NCI-H526 (cell line): ENCODE data around the gene S100A1.
"Not testable (repeated sequence)": the region's sequence is repeated elsewhere in the genome, so short reads cannot be mapped to it uniquely, and the experiment has no call there.

Experiments used
- DNase-seq, 2 experiments: peaks; one replicate each; lab custom pipeline; 2025; lab: John Stamatoyannopoulos, UW

Gene S100A1

DNA sequence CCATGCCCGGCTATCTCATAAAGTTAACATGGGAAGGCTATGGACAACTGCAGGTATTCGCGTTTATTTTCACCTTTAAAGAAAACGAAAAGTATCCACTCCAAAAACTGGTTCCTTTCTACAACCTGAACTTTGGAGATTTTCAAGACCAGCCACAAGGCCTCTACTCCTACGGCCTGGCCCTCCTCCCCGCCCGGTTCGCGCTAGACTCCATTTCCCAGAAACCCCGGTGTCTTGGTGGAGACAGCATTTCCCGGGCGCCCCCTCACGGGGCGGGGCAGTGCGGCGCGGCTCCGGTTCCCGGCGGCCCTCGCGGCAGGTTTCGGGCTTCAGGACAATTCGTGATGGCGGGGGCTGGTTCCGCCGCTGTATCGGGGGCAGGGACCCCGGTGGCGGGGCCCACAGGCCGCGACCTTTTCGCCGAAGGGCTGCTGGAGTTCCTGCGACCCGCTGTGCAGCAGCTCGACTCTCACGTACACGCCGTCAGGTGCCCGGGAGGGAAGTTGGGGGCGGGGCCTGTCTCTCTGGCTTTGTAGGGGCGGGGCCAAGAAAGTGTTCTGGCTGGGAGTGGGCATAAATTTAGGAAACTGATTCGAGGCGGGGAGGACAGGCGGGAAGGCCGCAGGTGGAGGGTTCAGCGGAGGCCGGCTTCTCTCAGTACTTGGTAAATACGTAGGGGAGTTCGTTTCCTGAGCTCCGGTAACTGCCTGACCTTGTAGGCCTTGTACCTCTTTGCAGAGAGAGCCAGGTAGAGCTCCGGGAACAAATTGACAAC lies 30.4 kb downstream of the S100A1 start, which contains the start of gene SNAPIN:
Gene SNAPIN (plus strand): TSS at position 304 of the 775 bp plus-strand sequence. CDS start 41 bp downstream, at position 345.
- peak; percentile 92 to 99 for DNase-seq

DNA sequence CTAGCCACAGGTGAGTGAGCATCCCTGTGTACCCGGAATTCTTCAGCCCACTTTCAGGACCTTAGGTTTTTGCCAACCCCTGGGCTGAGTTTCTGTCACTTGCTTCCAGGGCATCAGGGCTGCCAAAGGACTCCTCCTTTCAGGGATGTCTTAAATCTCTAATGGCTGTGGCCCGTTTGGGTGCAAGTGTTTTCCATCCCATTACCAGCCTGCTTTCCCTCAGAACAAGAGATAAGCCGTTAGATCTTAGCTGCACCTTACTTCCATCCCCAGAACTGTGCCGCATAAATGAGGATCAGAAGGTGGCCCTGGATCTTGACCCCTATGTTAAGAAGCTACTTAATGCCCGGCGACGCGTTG lies 30.9 kb downstream of the S100A1 start:
- DNase-seq = no peak

DNA sequence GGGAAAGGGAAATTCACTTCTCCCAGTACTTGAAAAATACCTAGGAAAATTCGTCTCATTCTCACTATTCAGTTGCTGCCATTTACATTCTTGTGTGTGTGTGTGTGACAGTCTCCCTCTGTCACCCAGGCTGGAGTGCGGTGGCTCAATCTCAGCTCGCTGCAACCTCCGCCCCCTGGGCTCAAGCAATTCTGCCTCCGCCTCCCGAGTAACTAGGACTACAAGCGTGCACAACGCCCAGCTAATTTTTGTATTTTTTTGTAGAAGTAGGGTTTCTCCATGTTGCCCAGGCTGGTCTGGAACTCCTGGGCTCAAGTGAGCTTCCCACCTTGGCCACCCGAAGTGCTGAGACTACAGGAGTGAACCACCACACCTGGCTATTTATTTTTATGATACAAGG lies 31.4 kb downstream of the S100A1 start:
- DNase-seq = no peak

DNA sequence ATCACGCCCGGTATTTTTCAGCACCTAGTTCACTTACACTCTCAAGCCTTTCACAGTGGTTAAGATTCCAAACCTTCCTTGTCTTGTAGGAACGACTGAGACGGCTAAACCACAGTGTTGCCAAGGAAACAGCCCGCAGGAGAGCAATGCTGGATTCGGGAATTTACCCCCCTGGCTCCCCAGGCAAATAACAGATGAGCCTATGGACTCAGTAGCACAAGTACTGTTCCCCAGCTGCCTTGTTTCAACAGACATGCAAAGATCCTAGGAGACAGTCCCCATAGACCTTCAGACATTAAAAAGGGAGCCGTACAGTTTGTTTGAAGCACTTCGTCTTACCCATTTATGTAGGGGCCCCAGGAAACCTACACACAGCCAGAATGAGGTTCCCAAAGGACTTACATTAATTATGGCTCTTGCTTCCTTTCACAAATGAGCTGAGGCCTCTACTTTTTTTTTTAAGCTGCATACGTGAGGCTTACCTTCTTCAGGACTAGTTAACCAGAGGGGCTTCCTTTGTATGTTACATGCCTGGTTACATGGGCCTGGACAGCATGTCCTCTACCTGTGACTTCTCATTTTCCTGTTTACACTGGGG lies 33.0 kb downstream of the S100A1 start:
- peak in 1 of 2 experiments; percentile 30 for DNase-seq

DNA sequence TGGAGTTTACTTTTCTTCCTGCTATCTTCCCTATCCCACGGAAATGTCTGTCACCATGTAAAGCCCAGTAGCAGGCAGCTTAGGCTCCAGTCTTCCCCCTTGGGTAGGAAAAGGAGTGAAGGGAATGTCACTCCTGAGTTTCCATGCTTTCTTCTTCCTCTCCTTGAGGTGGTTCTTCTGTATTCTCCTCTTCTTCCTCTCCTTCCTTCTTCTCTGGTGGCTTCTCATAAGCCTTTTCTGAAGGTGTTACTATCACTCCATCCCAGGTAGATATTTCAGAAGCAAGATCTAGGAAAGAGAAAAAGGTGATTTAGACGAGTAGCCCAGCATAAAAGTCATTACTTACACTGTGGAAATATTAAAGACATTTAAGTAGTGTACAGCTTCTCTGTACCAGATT lies 34.0 kb downstream of the S100A1 start:
- no peak for DNase-seq

DNA sequence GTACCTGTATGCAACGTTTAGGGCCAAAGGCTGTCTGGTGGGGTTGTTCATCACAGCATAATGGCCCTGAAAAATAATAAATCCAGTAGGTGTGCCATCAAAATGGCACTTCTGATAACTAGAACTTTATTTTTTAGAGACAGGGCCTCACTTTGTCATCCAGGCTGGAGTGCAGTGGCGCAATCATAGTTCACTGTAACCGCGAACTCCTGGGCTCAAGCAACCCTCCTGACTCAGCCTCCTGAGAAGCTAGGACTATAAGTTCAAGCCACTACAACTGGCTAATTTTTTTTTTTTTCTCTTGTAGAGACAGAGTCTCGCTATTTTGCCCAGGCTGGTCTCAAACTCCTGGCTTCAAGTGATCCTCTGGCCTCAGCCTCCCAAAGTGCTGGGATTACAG lies 35.0 kb downstream of the S100A1 start:
- DNase-seq = no peak

DNA sequence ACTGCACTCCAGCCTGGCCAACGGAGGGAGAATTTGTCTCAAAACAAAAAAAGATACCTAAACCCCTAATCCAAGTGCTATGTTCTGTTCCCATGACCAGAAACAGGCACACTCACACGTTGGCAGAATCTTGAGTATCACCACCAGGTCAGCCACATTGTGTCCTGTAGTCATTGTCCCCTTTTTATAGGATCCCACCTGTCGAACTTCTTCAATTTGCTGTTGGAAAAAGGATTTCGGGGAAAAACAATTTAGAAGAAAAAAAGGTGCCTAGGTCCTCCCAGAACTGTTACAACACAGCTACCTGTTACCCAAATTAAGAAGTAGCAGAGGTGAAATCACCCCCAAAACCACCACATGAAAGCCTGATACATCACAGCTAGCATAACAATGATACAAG lies 39.2 kb downstream of the S100A1 start:
- no peak for DNase-seq

DNA sequence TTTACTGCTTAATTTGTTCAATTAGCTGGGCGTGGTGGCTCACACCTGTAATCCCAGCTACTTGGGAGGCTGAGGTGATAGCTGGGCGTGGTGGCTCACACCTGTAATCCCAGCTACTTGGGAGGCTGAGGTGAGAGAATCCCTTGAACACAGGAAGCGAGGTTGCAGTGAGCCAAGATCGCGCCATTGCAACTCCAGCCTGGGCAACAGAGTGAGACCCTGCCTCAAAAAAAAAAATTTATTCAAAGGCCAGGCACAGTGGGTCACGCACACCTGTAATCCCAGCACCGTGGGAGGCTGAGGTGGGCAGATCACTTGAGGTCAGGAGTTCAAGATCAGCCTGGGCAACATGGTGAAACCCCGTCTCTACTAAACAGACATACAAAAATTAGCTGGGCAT lies 40.4 kb downstream of the S100A1 start:
- not testable (repeated sequence) for DNase-seq

DNA sequence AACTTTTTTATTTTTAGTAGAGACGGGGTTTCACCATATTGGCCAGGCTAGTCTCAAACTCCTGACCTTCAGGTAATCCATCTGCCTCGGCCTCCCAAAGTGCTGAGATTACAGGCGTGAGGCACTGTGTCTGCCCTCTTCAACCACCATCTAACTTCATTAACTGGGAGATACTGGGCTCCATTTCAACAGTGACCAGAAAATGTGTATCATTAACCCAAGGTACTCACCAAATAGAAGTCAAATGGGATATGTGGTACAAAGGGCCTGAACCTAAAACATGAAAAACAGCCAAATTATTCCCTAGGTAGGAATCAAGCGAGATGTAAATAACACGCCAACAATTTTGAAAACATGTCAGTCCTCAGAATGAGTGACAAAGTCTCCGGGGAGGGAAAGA lies 41.4 kb downstream of the S100A1 start:
- no peak for DNase-seq

DNA sequence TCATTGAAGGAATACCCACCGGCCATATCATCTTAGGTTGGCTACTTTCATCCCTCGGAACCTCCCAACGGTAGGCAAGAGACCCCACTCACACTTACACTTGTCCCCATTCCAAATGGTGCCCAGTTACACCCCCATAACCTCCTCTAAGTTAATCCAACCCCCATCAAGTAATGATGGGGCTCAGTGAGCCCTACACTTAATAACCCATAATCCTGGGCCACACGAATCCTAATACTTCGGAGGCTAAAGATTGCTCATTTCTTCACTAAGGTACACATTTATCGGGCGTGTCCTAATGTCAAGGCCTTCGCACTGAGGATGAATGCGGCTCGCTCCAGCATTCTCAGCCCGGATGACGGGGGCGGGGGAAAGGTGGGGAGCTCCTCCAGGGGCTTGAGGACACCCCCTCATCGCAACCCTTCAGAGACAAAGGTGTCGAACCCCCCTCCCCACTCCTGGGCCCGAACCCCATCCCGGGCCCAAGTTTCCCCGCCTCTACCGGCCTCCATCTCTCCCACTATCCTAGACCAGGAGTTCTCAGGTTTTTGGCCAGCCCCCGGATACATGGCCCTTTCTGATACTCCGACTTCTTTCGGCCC lies 42.1 kb downstream of the S100A1 start:
- DNase-seq = peak in 1 of 2 experiments; percentile 53

DNA sequence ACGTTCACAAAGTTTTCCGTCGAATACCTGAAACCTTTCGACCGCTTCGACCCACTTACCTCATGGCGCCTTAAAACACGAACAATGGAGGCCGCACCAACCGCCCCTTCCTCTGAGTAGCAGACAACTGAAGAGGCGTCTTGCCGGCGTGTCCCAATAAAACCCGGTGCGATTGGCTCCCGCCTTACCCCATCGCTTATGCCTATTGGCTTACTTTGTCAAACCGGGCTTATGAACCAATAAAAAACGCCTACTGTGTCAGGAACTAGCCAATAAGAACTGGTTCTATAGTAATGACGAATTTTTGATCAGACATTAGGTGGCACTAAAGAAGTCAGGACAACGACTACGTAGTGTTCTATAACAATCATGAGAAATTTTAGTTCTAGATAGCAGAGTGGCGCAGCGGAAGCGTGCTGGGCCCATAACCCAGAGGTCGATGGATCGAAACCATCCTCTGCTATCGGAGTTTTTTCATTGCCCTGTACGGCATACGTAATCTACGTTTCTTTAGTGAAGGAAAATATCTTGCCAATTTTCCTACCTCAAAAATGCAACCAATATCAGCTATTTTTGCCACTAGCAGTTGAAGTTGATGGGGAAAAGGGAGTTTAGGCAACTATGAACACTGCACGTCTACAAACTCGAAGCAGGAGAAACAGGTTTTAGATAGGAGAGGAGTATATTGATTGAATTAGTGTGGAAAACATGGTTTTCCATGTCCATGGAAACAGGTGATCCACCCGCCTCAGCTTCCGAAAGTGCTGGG lies 42.8 kb downstream of the S100A1 start, which contains the start of gene ILF2:
Gene ILF2 (minus strand): TSS at position 135 of the 769 bp plus-strand sequence. CDS start 71 bp downstream, at position 64.
- DNase-seq = peak; percentile 100

DNA sequence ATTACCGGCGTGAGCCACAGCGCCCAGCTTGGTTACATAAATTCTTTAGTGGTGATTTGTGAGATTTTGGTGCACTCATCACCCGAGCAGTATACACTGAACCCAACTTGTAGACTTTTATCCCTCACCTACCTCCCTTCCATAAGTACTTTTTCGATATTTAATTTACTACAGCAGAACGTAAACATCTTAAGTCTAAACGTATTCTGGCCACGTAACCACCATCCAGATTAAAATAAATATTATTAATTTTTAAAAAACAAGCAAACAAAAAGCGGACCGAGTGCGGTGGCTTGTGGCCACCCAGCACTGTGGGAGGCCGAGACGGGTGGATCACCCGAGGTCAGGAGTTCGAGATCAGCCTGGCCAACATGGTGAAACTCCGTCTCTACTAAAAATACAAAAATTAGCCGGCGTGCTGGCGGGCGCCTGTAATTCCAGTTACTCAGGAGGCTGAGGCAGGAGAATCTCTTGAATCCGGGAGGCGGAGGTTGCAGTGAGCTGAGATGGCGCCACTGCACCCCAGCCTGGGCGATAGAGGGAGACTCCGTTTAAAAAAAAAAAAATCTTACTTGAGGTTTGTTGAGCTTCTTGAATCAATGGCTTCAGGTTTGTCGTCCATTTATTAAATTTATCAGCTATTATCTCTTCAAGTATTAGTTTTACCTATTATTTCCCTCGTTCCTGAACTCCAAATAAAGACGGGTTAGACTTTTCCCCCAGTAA lies 43.6 kb downstream of the S100A1 start:
- DNase-seq = peak; percentile 74 to 82

DNA sequence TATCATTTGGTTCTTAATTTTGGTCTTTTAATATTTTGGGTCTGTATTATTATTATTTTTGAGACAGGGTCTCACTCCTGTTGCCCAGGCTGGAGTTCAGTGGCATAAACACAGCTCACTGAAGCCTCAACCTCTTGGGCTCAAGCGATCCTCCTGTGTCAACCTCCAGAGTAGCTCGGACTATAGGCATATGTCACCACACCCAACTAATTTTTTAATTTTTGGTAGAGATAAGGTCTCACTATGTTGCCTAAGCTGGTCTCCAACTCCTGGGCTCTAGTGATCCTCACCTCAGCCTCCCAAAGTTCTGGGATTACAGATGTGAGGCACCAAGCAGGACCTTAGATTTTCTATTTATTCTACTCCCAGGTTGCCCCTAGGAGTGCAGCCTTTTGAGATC lies 45.3 kb downstream of the S100A1 start:
- DNase-seq = no peak

DNA sequence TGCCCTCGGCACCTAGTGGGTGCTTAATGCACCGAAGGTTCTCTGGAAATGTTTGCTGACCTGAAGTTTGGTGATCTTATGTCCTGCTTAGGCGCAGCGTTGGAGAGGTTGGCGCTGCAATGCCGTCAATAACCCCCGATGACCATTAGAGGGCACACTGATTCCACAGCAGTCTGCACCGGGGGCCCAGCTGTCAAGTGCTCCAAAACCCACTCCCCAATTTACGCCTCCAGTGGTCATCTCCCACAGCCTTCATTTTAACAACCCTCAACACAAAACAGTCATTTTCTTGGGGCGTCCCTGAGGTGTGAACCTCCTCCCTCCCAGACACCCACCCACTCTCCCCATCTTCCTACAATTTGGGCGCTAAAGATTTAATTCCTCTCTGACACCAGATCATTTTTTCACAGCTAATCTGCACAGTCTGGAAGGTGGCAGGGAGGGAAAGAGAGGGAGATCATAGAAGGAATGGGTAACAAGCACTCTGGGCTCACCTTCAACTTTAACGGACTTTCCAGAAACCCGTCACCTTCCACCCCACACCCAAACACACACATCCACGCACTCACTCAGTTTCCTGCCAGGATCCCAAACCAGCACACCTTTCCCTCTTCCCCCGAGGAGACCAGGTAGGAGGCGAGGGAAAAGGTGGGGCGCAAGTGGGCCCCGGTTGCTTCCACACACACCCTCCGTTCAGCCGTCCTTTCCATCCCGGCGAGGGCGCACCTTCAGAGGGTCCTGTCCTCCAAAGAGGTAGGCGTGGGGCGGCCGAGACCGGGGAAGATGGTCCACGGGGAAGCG lies 49.7 kb downstream of the S100A1 start:
- peak; percentile 62 to 91 for DNase-seq

DNA sequence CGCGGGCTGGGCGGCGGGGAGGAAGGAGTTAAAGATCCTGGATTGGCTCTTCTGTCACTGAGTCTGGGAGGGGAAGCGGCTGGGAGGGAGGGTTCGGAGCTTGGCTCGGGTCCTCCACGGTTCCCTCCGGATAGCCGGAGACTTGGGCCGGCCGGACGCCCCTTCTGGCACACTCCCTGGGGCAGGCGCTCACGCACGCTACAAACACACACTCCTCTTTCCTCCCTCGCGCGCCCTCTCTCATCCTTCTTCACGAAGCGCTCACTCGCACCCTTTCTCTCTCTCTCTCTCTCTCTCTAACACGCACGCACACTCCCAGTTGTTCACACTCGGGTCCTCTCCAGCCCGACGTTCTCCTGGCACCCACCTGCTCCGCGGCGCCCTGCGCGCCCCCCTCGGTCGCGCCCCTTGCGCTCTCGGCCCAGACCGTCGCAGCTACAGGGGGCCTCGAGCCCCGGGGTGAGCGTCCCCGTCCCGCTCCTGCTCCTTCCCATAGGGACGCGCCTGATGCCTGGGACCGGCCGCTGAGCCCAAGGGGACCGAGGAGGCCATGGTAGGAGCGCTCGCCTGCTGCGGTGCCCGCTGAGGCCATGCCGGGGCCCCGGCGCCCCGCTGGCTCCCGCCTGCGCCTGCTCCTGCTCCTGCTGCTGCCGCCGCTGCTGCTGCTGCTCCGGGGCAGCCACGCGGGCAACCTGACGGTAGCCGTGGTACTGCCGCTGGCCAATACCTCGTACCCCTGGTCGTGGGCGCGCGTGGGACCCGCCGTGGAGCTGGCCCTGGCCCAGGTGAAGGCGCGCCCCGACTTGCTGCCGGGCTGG lies 50.5 kb downstream of the S100A1 start, which contains the start of gene NPR1:
Gene NPR1 (plus strand): TSS at position 170 of the 818 bp plus-strand sequence. CDS start 421 bp downstream, at position 591.
- DNase-seq = peak in 1 of 2 experiments; percentile 74

DNA sequence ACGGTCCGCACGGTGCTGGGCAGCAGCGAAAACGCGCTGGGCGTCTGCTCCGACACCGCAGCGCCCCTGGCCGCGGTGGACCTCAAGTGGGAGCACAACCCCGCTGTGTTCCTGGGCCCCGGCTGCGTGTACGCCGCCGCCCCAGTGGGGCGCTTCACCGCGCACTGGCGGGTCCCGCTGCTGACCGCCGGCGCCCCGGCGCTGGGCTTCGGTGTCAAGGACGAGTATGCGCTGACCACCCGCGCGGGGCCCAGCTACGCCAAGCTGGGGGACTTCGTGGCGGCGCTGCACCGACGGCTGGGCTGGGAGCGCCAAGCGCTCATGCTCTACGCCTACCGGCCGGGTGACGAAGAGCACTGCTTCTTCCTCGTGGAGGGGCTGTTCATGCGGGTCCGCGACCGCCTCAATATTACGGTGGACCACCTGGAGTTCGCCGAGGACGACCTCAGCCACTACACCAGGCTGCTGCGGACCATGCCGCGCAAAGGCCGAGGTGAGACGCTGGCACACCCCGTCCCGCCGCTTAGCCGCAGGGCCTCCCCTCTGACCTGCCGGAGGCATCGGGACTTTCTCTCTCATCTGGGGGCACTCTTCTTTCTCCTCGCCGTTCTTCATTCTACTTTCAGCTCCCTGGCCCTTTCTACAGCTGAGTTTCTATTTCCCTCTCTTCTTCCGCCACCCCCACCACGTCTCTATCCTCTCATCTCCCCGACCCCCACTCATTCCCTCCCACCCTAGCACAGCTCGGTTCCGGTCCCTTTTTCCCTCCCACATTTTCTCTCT lies 51.3 kb downstream of the S100A1 start:
- DNase-seq = peak in 1 of 2 experiments; percentile 74

DNA sequence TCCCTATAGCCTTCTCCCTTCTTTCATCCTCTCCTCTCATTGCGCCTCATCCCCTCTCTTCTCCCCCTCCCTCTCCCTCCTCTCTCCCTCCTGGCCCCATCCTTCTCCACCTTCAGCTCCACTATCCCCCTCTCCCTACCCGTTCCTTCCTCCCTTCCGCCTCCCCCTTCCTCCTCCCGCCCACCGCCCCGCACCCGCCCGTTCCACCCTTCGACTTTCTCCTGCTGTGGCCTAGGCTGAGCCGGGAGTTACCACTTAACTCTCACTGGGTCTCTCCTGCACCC lies 51.8 kb downstream of the S100A1 start:
- DNase-seq = no peak
